Spleen (tissue), 11 donors: ENCODE measurements around the gene SPOCK3. TPM values are rescaled to one million over a fixed set of nuclear protein-coding genes. Genes with fewer than 3 reads are reported as not detected.

Source experiments
- DNase-seq: peaks from one replicate; pipeline ENCODE4 v3.0.0-alpha.2; 2020
- H3K27ac ChIP-seq, 8 donors: fragments of 200-600 bp; sonication (generic) in 7 of 8; 1 replicate in 4 of 8; 2 replicates in 4 of 8; pipeline versions ENCODE4 v1.5.0 to v1.8.0; 2016 to 2021; ENCODE audit warnings: inconsistent platforms in 4 of 8, mild to moderate bottlenecking in 4 of 8, moderate library complexity in 1 of 8
- H3K27me3 ChIP-seq, 7 donors: fragments of 200-600 bp; sonication (generic) in 6 of 7; replicated peaks in 1 of 7; 1 replicate in 4 of 7; 2 replicates in 3 of 7; pipeline versions ENCODE4 v1.5.0 to v1.8.0; 2016 to 2021; ENCODE audit warnings: inconsistent platforms in 3 of 7, mild to moderate bottlenecking in 1 of 7
- H3K36me3 ChIP-seq, 6 donors: fragments of 200-600 bp; sonication (generic) in 5 of 6; 1 replicate in 4 of 6; 2 replicates in 2 of 6; pipeline versions ENCODE4 v1.5.0 to v1.8.0; 2016 to 2021; ENCODE audit warnings: inconsistent platforms in 2 of 6
- H3K4me1 ChIP-seq, 6 donors: fragments of 200-600 bp; sonication (generic) in 5 of 6; 1 replicate in 3 of 6; 2 replicates in 3 of 6; pipeline versions ENCODE4 v1.5.0 to v1.8.0; 2016 to 2021; ENCODE audit warnings: inconsistent platforms in 3 of 6
- H3K4me3 ChIP-seq, 8 donors: fragments of 200-600 bp; sonication (generic) in 7 of 8; 1 replicate in 4 of 8; 2 replicates in 4 of 8; pipeline versions ENCODE4 v1.5.0 to v1.8.0; 2016 to 2021; ENCODE audit warnings: inconsistent platforms in 4 of 8, mild to moderate bottlenecking in 4 of 8, moderate library complexity in 2 of 8
- H3K9me3 ChIP-seq, 8 donors: fragments of 200-600 bp; sonication (generic) in 7 of 8; 1 replicate in 4 of 8; 2 replicates in 4 of 8; pipeline versions ENCODE4 v1.5.0 to v1.8.0; 2016 to 2021; ENCODE audit warnings: inconsistent platforms in 4 of 8
- CTCF ChIP-seq, 11 experiments: fragments of 200-600 bp in 7 of 11; fragments of 450-650 bp in 4 of 11; sonication (generic) in 4 of 11; IDR thresholded peaks in 8 of 11; conservative IDR thresholded peaks in 3 of 11; 1 replicate in 7 of 11; 2 replicates in 4 of 11; pipeline versions ENCODE4 v1.4.0 to v1.8.0; 2016 to 2021; ENCODE audit warnings: antibody characterized with exemption in 11 of 11, inconsistent platforms in 4 of 11, mild to moderate bottlenecking in 1 of 11
- POLR2A ChIP-seq, 3 donors: fragments of 450-650 bp; IDR thresholded peaks; one replicate each; pipeline ENCODE4 v1.5.1; 2017; ENCODE audit warnings: antibody characterized with exemption in 3 of 3, mild to moderate bottlenecking in 1 of 3
- POLR2AphosphoS5 ChIP-seq, 3 donors: sonication (generic); formaldehyde crosslinking; IDR thresholded peaks; one replicate each; pipeline ENCODE4 v1.5.1; 2017; ENCODE audit warnings: antibody characterized with exemption in 3 of 3
- WGBS, 5 donors: extraction: QIAGEN DNeasy Blood & Tissue Kit in 3 of 5; methylation state at CpG; one replicate each; pipeline versions ENCODE4 v1.1.5 to v1.1.7; 2013 to 2018; 5-methylcytosine and 5-hydroxymethylcytosine counted together
- intact Hi-C: fragments of 100-400 bp; cut with DNase I; formaldehyde crosslinking; loops from one replicate; pipeline ENCODE4 v1.15.0; 2023; ENCODE audit warnings: low total_unique reads
- polyA plus RNA-seq, 3 donors: library from polyadenylated mRNA; stranded (reverse); fragments of 200-250 nt; gene quantifications; one replicate each; pipeline ENCODE4 v1.2.1, GENCODE V29; 2013
- total RNA-seq, 7 donors: library from RNA; depleted of rRNA in 3 of 7; stranded (reverse); fragments of >200 nt in 3 of 7; fragmentation: NEBNext Ultra II Directional in 4 of 7; extraction: Animal tissue kit (Norgen Biotek cat#: 25700) in 4 of 7; gene quantifications; one replicate each; pipeline versions ENCODE4 v1.1.0 to v1.2.1, GENCODE V29; 2016 to 2021
- donor health status: healthy with polysubstance abuse.
- donor health status: DM: no; HTN: no; CAD: no; lungs with moderate emphysema.
- donor health status: DM: no; HTN: no; CAD: no.
- donor health status: Bipolar disorder and iron deficiency.
- donor health status: healthy.
- donor health status: DM: no; HTN: no; CAD: no.
- donor health status: DM: yes; HTN: yes; CAD: no.

Gene SPOCK3
- total and polyA plus RNA-seq, 10 donors = 0.06 to 1.2 (median 0.51) TPM; not detected in 5

GRCh38 chr4:167014944-167015343 lies 219.3 kb downstream of the SPOCK3 start:
- intact Hi-C loops = no loop called here
- TF ChIP-seq POLR2A (IDR thresholded peaks at IDR 0.05) (no peak), CTCF (IDR thresholded peaks at IDR 0.05 in 8 of 11, conservative IDR thresholded peaks at IDR 0.05 in 3 of 11) (no peak), POLR2AphosphoS5 (IDR thresholded peaks at IDR 0.05) (no peak)
- Histone ChIP-seq H3K27ac (no peak overlapping the region), H3K4me1 (no peaks in the 10 kb centered on the region), H3K9me3 (no peaks in the 10 kb centered on the region), H3K27me3 (no peaks in the 10 kb centered on the region), H3K4me3 (no peak overlapping the region), H3K36me3 (no peaks in the 10 kb centered on the region)
- DNase-seq = no peak

GRCh38 chr4:167003326-167003725 lies 231.0 kb downstream of the SPOCK3 start:
- intact Hi-C loops = no loop called here
- H3K27ac ChIP-seq = no peak overlapping the region
- WGBS, 5 donors = 82 to 86% (median 84%) methylated on average over 4 of the region's 4 CpGs
- no peaks in the 10 kb centered on the region for H3K36me3 ChIP-seq
- H3K9me3 ChIP-seq = no peaks in the 10 kb centered on the region
- H3K27me3 ChIP-seq = no peaks in the 10 kb centered on the region
- DNase-seq = no peak
- H3K4me1 ChIP-seq = no peaks in the 10 kb centered on the region
- H3K4me3 ChIP-seq = no peak overlapping the region
- TF ChIP-seq POLR2AphosphoS5 (IDR thresholded peaks at IDR 0.05) (no peak), CTCF (IDR thresholded peaks at IDR 0.05 in 8 of 11, conservative IDR thresholded peaks at IDR 0.05 in 3 of 11) (no peak), POLR2A (IDR thresholded peaks at IDR 0.05) (no peak)

GRCh38 chr4:167000141-167000852 lies 234.0 kb downstream of the SPOCK3 start:
- Histone ChIP-seq H3K27ac (no peak overlapping the region), H3K4me1 (no peaks in the 10 kb centered on the region), H3K36me3 (no peaks in the 10 kb centered on the region), H3K9me3 (no peaks in the 10 kb centered on the region), H3K4me3 (no peak overlapping the region), H3K27me3 (no peaks in the 10 kb centered on the region)
- intact Hi-C loops = no loop called here
- 80 to 94% (median 87%) methylated on average over 4 of the region's 4 CpGs for whole genome bisulfite sequencing, 5 donors
- DNase-seq = no peak
- TF ChIP-seq CTCF (IDR thresholded peaks at IDR 0.05 in 8 of 11, conservative IDR thresholded peaks at IDR 0.05 in 3 of 11) = no peak
- TF ChIP-seq POLR2A (IDR thresholded peaks at IDR 0.05) = no peak
- no peak for TF ChIP-seq POLR2AphosphoS5 (IDR thresholded peaks at IDR 0.05)

GRCh38 chr4:166996216-166996615 lies 238.1 kb downstream of the SPOCK3 start:
- intact Hi-C loops = no loop called here
- no peak overlapping the region for H3K4me3 ChIP-seq
- DNase-seq = no peak
- H3K27me3 ChIP-seq = no peaks in the 10 kb centered on the region
- H3K36me3 ChIP-seq = no peaks in the 10 kb centered on the region
- no peaks in the 10 kb centered on the region for H3K4me1 ChIP-seq
- no peaks in the 10 kb centered on the region for H3K9me3 ChIP-seq
- TF ChIP-seq POLR2AphosphoS5 (IDR thresholded peaks at IDR 0.05) = no peak
- no peak overlapping the region for H3K27ac ChIP-seq
- 70 to 79% (median 76%) methylated on average over 1 of the region's 1 CpG for WGBS, 5 donors

GRCh38 chr4:166994686-166995085 lies 239.6 kb downstream of the SPOCK3 start:
- H3K4me3 ChIP-seq = no peak overlapping the region
- intact Hi-C loops = no loop called here
- no peak for TF ChIP-seq POLR2AphosphoS5 (IDR thresholded peaks at IDR 0.05)
- no peak for TF ChIP-seq POLR2A (IDR thresholded peaks at IDR 0.05)
- TF ChIP-seq CTCF (IDR thresholded peaks at IDR 0.05 in 8 of 11, conservative IDR thresholded peaks at IDR 0.05 in 3 of 11) = no peak
- no peaks in the 10 kb centered on the region for H3K4me1 ChIP-seq
- H3K27me3 ChIP-seq = no peaks in the 10 kb centered on the region
- H3K9me3 ChIP-seq = no peaks in the 10 kb centered on the region
- no peaks in the 10 kb centered on the region for H3K36me3 ChIP-seq
- no peak overlapping the region for H3K27ac ChIP-seq
- DNase-seq = no peak
